HepG2 (cell line): Measurements from ENCODE around the gene DCDC2. TPM values are rescaled to one million over a fixed set of nuclear protein-coding genes. Genes with fewer than 3 reads are reported as not detected.

Experiments
- AGO2 ChIP-seq: fragments of 200-400 bp; formaldehyde crosslinking; optimal IDR thresholded peaks from 2 replicates; pipeline ENCODE3; 2017; ENCODE audit warnings: mild to moderate bottlenecking, low read depth, low read length, moderate library complexity
- ELF1 ChIP-seq: sonication (generic); formaldehyde crosslinking; IDR thresholded peaks from 2 replicates; pipeline ENCODE4 v1.4.0; 2020; ENCODE audit warnings: missing genetic modification reagents
- EP300 ChIP-seq, 3 experiments: sonication (generic) in 1 of 3; formaldehyde crosslinking in 1 of 3; IDR thresholded peaks; 2 replicates each; pipeline versions ENCODE4 v1.5.1 to v1.6.1; 2011 to 2020; ENCODE audit warnings: low read depth in 2 of 3, low read length in 2 of 3, borderline replicate concordance in 1 of 3, improper control_type of control experiment in 1 of 3, mild to moderate bottlenecking in 1 of 3, missing genetic modification reagents in 1 of 3, moderate library complexity in 1 of 3
- MTA1 ChIP-seq: sonication (generic); formaldehyde crosslinking; IDR thresholded peaks from 2 replicates; pipeline ENCODE4 v1.4.0; 2020; ENCODE audit warnings: missing genetic modification reagents, mild to moderate bottlenecking, borderline replicate concordance
- NFE2L2 ChIP-seq: fragments of 150-350 bp; IDR thresholded peaks from 2 replicates; pipeline ENCODE4 v1.6.1; 2014; ENCODE audit warnings: low read length
- PRPF4 ChIP-seq: fragments of 200-400 bp; formaldehyde crosslinking; IDR thresholded peaks from 2 replicates; pipeline ENCODE4 v1.6.1; 2016; ENCODE audit warnings: low read length, low read depth; ENCODE audit not compliant: poor library complexity, severe bottlenecking
- RFXAP ChIP-seq: sonication (generic); formaldehyde crosslinking; IDR thresholded peaks from 2 replicates; pipeline ENCODE4 v1.4.0; 2020; ENCODE audit warnings: missing genetic modification reagents, borderline replicate concordance
- RORA ChIP-seq: sonication (generic); formaldehyde crosslinking; IDR thresholded peaks from 2 replicates; pipeline ENCODE4 v1.5.0; 2020; ENCODE audit warnings: mild to moderate bottlenecking, missing genetic modification reagents, moderate library complexity
- SIX1 ChIP-seq: sonication (generic); formaldehyde crosslinking; IDR thresholded peaks from 2 replicates; pipeline ENCODE4 v1.4.0; 2020; ENCODE audit warnings: missing genetic modification reagents, borderline replicate concordance
- SMAD3 ChIP-seq: sonication (generic); formaldehyde crosslinking; IDR thresholded peaks from 2 replicates; pipeline ENCODE4 v1.4.0; 2020; ENCODE audit warnings: missing genetic modification reagents
- TRIM24 ChIP-seq: sonication (generic); formaldehyde crosslinking; IDR thresholded peaks from 2 replicates; pipeline ENCODE4 v1.8.0; 2022; ENCODE audit warnings: mild to moderate bottlenecking, missing genetic modification reagents
- ZNF12 ChIP-seq: sonication (generic); formaldehyde crosslinking; IDR thresholded peaks from 2 replicates; pipeline ENCODE4 v1.5.0; 2020; ENCODE audit warnings: missing genetic modification reagents
- ZNF441 ChIP-seq: sonication (generic); formaldehyde crosslinking; IDR thresholded peaks from 2 replicates; pipeline ENCODE4 v1.7.0; 2021; ENCODE audit warnings: missing genetic modification reagents, borderline replicate concordance
- ZNF569 ChIP-seq: sonication (generic); formaldehyde crosslinking; IDR thresholded peaks from 2 replicates; pipeline ENCODE4 v1.5.0; 2020; ENCODE audit warnings: mild to moderate bottlenecking, missing genetic modification reagents, moderate library complexity, borderline replicate concordance
- ZNF790 ChIP-seq: sonication (generic); formaldehyde crosslinking; IDR thresholded peaks from 2 replicates; pipeline ENCODE4 v1.8.0; 2022; ENCODE audit warnings: missing genetic modification reagents, mild to moderate bottlenecking, borderline replicate concordance
- polyA plus RNA-seq, 8 experiments: library from polyadenylated mRNA; depleted of rRNA in 3 of 8; stranded (reverse) in 7 of 8; unstranded in 1 of 8; fragments of >200 nt; fragmentation: Illumina TruSeq in 4 of 8; extraction: Trizol in 4 of 8; gene quantifications; 2 replicates each; pipeline versions ENCODE4 v1.2.1 to v1.2.3, GENCODE V29; 2011 to 2016; ENCODE audit warnings: low read depth in 4 of 8, missing spikeins in 1 of 8, mixed read lengths in 1 of 8; ENCODE audit not compliant: insufficient read depth in 1 of 8
- total RNA-seq, 5 experiments: library from RNA; depleted of rRNA; stranded (reverse); fragments of >200 nt; fragmentation: Illumina TruSeq; extraction: Trizol; gene quantifications; 2 replicates each; pipeline ENCODE4 v1.2.3, GENCODE V29; 2016; ENCODE audit warnings: low read depth in 1 of 5
- TF ChIP-seq, protein P1 (sequence below): sonication (generic); formaldehyde crosslinking; IDR thresholded peaks from 2 replicates; pipeline ENCODE4 v1.5.0; 2020; ENCODE audit warnings: mild to moderate bottlenecking, missing genetic modification reagents
- TF ChIP-seq, protein P2 (sequence below): sonication (generic); formaldehyde crosslinking; conservative IDR thresholded peaks from 2 replicates; pipeline ENCODE4 v1.8.1; 2023; ENCODE audit warnings: missing genetic modification reagents
- TF ChIP-seq, protein P3 (sequence below): sonication (generic); formaldehyde crosslinking; conservative IDR thresholded peaks from 2 replicates; pipeline ENCODE4 v1.8.0; 2022; ENCODE audit warnings: mild to moderate bottlenecking, moderate library complexity, missing genetic modification reagents

The DCDC2 gene
- total and polyA plus RNA-seq, 2 of the 13 experiments (the other 11 are each of a cell fraction or from before 2014, with no cell fraction given) = 9.0 to 36.2 TPM

GRCh38 chr6:24357336-24358218 lies at the start of gene DCDC2 (continued):
- TF ChIP-seq, protein P1, sequence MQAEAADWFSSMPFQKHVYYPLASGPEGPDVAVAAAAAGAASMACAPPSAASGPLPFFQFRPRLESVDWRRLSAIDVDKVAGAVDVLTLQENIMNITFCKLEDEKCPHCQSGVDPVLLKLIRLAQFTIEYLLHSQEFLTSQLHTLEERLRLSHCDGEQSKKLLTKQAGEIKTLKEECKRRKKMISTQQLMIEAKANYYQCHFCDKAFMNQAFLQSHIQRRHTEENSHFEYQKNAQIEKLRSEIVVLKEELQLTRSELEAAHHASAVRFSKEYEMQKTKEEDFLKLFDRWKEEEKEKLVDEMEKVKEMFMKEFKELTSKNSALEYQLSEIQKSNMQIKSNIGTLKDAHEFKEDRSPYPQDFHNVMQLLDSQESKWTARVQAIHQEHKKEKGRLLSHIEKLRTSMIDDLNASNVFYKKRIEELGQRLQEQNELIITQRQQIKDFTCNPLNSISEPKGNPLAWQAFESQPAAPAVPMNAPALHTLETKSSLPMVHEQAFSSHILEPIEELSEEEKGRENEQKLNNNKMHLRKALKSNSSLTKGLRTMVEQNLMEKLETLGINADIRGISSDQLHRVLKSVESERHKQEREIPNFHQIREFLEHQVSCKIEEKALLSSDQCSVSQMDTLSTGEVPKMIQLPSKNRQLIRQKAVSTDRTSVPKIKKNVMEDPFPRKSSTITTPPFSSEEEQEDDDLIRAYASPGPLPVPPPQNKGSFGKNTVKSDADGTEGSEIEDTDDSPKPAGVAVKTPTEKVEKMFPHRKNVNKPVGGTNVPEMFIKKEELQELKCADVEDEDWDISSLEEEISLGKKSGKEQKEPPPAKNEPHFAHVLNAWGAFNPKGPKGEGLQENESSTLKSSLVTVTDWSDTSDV (CRISPR knock-in tag) = peak; percentile 68; the same call in 1 of the 2 replicates
- peak; percentile 64; the same call in 1 of the 2 replicates for TF ChIP-seq ZNF441
- no peak; the same call in 1 of the 2 replicates for TF ChIP-seq ZNF790 (CRISPR knock-in tag)
- peak; percentile 95 for TF ChIP-seq MTA1 (CRISPR knock-in tag)
- no peak for TF ChIP-seq ZNF569 (CRISPR knock-in tag)
- TF ChIP-seq SMAD3 (CRISPR knock-in tag) = peak; percentile 85; the same call in 1 of the 2 replicates
- peak; percentile 33; the same call in 1 of the 2 replicates for TF ChIP-seq SIX1
- TF ChIP-seq AGO2 = peak; percentile 94
- TF ChIP-seq PRPF4 = no peak
- TF ChIP-seq TRIM24 (CRISPR knock-in tag) = no peak
- TF ChIP-seq RFXAP (CRISPR knock-in tag) = peak; percentile 57; the same call in 1 of the 2 replicates
- peak; percentile 64; the same call in 1 of the 2 replicates for TF ChIP-seq ZNF12 (CRISPR knock-in tag)
- TF ChIP-seq, protein P2, sequence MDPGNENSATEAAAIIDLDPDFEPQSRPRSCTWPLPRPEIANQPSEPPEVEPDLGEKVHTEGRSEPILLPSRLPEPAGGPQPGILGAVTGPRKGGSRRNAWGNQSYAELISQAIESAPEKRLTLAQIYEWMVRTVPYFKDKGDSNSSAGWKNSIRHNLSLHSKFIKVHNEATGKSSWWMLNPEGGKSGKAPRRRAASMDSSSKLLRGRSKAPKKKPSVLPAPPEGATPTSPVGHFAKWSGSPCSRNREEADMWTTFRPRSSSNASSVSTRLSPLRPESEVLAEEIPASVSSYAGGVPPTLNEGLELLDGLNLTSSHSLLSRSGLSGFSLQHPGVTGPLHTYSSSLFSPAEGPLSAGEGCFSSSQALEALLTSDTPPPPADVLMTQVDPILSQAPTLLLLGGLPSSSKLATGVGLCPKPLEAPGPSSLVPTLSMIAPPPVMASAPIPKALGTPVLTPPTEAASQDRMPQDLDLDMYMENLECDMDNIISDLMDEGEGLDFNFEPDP (CRISPR knock-in tag) = peak; percentile 90; the same call in 1 of the 2 replicates
- peak; percentile 53 for TF ChIP-seq ELF1 (CRISPR knock-in tag)
- 0 out of 4 replicates have a peak, but pooled peaks of 1 of the 2 experiments have one; percentile 19 for TF ChIP-seq EP300 (IDR thresholded peaks at IDR 0.05; ENCODE audit: low read depth in 2 of 2, low read length in 2 of 2)
- TF ChIP-seq EP300 (CRISPR knock-in tag; IDR thresholded peaks at IDR 0.05; ENCODE audit: borderline replicate concordance) = peak; percentile 56; the same call in 1 of the 2 replicates
- TF ChIP-seq NFE2L2 = no peak
- no peak for TF ChIP-seq RORA (CRISPR knock-in tag)
- TF ChIP-seq, protein P3, sequence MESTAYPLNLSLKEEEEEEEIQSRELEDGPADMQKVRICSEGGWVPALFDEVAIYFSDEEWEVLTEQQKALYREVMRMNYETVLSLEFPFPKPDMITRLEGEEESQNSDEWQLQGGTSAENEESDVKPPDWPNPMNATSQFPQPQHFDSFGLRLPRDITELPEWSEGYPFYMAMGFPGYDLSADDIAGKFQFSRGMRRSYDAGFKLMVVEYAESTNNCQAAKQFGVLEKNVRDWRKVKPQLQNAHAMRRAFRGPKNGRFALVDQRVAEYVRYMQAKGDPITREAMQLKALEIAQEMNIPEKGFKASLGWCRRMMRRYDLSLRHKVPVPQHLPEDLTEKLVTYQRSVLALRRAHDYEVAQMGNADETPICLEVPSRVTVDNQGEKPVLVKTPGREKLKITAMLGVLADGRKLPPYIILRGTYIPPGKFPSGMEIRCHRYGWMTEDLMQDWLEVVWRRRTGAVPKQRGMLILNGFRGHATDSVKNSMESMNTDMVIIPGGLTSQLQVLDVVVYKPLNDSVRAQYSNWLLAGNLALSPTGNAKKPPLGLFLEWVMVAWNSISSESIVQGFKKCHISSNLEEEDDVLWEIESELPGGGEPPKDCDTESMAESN = peak; percentile 93
